ENCODE results near the gene WDR93. TPM values are rescaled to one million over a fixed set of nuclear protein-coding genes. Genes with fewer than 3 reads are reported as not detected.

The WDR93 gene
- total and polyA plus RNA-seq, 4 donors, result 0.08 TPM; not detected in 2

- no peak for DNase-seq (ENCODE audit: low spot score)
- Histone ChIP-seq H3K36me3 (ENCODE audit: control insufficient read depth in 4 of 4, insufficient read depth in 3 of 4, low read depth in 1 of 4, low read length in 3 of 4) (no peaks in the 10 kb centered on the region), H3K27ac (ENCODE audit: low read depth in 1 of 2, low read length in 2 of 2) (no peak overlapping the region), H3K27me3 (ENCODE audit: control insufficient read depth in 4 of 4, insufficient read depth in 4 of 4, low read length in 3 of 4) (no peaks in the 10 kb centered on the region), H3K9me3 (ENCODE audit: control insufficient read depth in 4 of 4, low read length in 3 of 4) (no peaks in the 10 kb centered on the region), H3K4me1 (ENCODE audit: control insufficient read depth in 4 of 4, insufficient read depth in 4 of 4, low read length in 3 of 4) (peaks cover 4 to 24% (median 15%) of the 10 kb centered on the region in 4 donors), H3K4me3 (ENCODE audit: low read depth in 1 of 3, low read length in 3 of 3) (no peak overlapping the region), H3K9ac (ENCODE audit: low read depth in 1 of 2, low read length in 2 of 2) (no peak overlapping the region)
- 90% methylated on average over 4 of the region's 4 CpGs for WGBS
- TF ChIP-seq REST (IDR thresholded peaks at IDR 0.05) (no peak), YY1 (IDR thresholded peaks at IDR 0.05) (no peak), ZBTB33 (IDR thresholded peaks at IDR 0.05) (no peak), ATF3 (IDR thresholded peaks at IDR 0.05) (no peak), HNF4G (IDR thresholded peaks at IDR 0.05) (no peak), NR2F2 (IDR thresholded peaks at IDR 0.05) (no peak), FOXA2 (IDR thresholded peaks at IDR 0.05) (no peak), FOXA1 (IDR thresholded peaks at IDR 0.05) (no peak), CTCF (IDR thresholded peaks at IDR 0.05; ENCODE audit: low read depth, low read length, missing input control) (no peak)
Measured at GRCh38 chr15:89778861-89779260, 88.2 kb downstream of the WDR93 start.

- no peak overlapping the region for H3K4me3 ChIP-seq (ENCODE audit: low read depth in 1 of 3, low read length in 3 of 3)
- H3K27me3 ChIP-seq (ENCODE audit: control insufficient read depth in 4 of 4, insufficient read depth in 4 of 4, low read length in 3 of 4), result no peaks in the 10 kb centered on the region
- peaks cover 9 to 31% (median 22%) of the 10 kb centered on the region in 4 donors for H3K4me1 ChIP-seq (ENCODE audit: control insufficient read depth in 4 of 4, insufficient read depth in 4 of 4, low read length in 3 of 4)
- 90% methylated on average over 6 of the region's 6 CpGs for WGBS
- TF ChIP-seq GABPA (IDR thresholded peaks at IDR 0.05 in 1 of 2, conservative IDR thresholded peaks at IDR 0.05 in 1 of 2) (no peak), JUND (IDR thresholded peaks at IDR 0.05) (no peak), YY1 (IDR thresholded peaks at IDR 0.05) (no peak), HNF4A (conservative IDR thresholded peaks at IDR 0.05) (no peak), MAX (IDR thresholded peaks at IDR 0.05) (no peak), SP1 (IDR thresholded peaks at IDR 0.05) (no peak), RXRA (IDR thresholded peaks at IDR 0.05) (no peak)
- DNase-seq (ENCODE audit: low spot score), result no peak
- H3K9ac ChIP-seq (ENCODE audit: low read depth in 1 of 2, low read length in 2 of 2), result no peak overlapping the region
- H3K9me3 ChIP-seq (ENCODE audit: control insufficient read depth in 4 of 4, low read length in 3 of 4), result no peaks in the 10 kb centered on the region
- H3K36me3 ChIP-seq (ENCODE audit: control insufficient read depth in 4 of 4, insufficient read depth in 3 of 4, low read depth in 1 of 4, low read length in 3 of 4), result peaks cover 0 to 4% (median 2%) of the 10 kb centered on the region in 4 donors
- no peak overlapping the region for H3K27ac ChIP-seq (ENCODE audit: low read depth in 1 of 2, low read length in 2 of 2)
Measured at GRCh38 chr15:89780601-89781000, 90.0 kb downstream of the WDR93 start.
